ENCODE measurements around the gene THRSP. TPM values are rescaled to one million over a fixed set of nuclear protein-coding genes. Genes with fewer than 3 reads are reported as not detected.

Gene THRSP
- total and polyA plus RNA-seq, 10 of the 15 experiments (the other 5 are each of a cell fraction or from before 2014, with no cell fraction given) = 0.18 TPM; not detected in 9

DNA sequence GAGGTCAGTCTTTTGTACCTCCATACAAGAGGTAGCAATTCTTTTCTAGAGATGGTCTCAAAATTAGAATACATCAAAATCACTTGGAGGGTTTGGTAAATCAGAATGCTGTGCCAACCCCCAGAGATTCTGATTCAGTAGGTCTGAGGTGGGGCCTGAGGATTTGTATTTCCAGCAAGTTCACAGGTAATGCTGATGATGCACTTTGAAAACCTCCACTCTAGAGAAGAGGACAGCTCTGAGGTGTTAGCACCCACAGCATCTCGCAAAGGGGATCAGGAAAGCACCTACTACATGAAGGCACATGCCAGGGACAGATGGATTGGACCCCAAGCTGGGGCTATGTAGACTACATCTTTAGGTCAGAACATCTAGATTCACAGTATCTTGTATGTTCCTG lies 47.8 kb upstream of the THRSP start:
- Histone ChIP-seq H3K27ac (ENCODE audit: control insufficient read depth, insufficient read depth) (no peak overlapping the region), H3K9me3 (replicated peaks; ENCODE audit: control insufficient read depth, insufficient read depth, low read length) (no peaks in the 10 kb centered on the region; the same call in 2 of the 3 replicates), H3K4me3 (no peak overlapping the region), H3K4me2 (ENCODE audit: control insufficient read depth, insufficient read depth) (no peak overlapping the region), H3K36me3 (ENCODE audit: control insufficient read depth in 2 of 2, insufficient read depth in 2 of 2, low read length in 1 of 2) (no peaks in the 10 kb centered on the region), H3K79me2 (ENCODE audit: control insufficient read depth, insufficient read depth, low read length) (no peaks in the 10 kb centered on the region), H3K27me3 (replicated peaks in 1 of 2; ENCODE audit: control insufficient read depth in 2 of 2, insufficient read depth in 2 of 2, low read length in 1 of 2) (no peaks in the 10 kb centered on the region), H4K20me1 (ENCODE audit: control insufficient read depth, insufficient read depth) (no peaks in the 10 kb centered on the region; the same call in 1 of the 2 replicates), H3K9ac (ENCODE audit: control insufficient read depth, insufficient read depth, low read length) (no peak overlapping the region), H2AFZ (ENCODE audit: control insufficient read depth, low read depth, low read length) (no peak overlapping the region), H3K4me1 (ENCODE audit: control insufficient read depth, insufficient read depth, low read length) (peaks cover 7% of the 10 kb centered on the region)
- RAD21 ChIA-PET (ENCODE audit: unreplicated experiment) = no interaction called here
- TF ChIP-seq, protein P1, sequence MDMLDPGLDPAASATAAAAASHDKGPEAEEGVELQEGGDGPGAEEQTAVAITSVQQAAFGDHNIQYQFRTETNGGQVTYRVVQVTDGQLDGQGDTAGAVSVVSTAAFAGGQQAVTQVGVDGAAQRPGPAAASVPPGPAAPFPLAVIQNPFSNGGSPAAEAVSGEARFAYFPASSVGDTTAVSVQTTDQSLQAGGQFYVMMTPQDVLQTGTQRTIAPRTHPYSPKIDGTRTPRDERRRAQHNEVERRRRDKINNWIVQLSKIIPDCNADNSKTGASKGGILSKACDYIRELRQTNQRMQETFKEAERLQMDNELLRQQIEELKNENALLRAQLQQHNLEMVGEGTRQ (IDR thresholded peaks at IDR 0.05; ENCODE audit: borderline replicate concordance, low read depth, low read length) = no peak
- no peak for TF ChIP-seq ZBED1 (IDR thresholded peaks at IDR 0.05; ENCODE audit: borderline replicate concordance)
- TF ChIP-seq, protein P2, sequence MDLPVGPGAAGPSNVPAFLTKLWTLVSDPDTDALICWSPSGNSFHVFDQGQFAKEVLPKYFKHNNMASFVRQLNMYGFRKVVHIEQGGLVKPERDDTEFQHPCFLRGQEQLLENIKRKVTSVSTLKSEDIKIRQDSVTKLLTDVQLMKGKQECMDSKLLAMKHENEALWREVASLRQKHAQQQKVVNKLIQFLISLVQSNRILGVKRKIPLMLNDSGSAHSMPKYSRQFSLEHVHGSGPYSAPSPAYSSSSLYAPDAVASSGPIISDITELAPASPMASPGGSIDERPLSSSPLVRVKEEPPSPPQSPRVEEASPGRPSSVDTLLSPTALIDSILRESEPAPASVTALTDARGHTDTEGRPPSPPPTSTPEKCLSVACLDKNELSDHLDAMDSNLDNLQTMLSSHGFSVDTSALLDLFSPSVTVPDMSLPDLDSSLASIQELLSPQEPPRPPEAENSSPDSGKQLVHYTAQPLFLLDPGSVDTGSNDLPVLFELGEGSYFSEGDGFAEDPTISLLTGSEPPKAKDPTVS (IDR thresholded peaks at IDR 0.05; ENCODE audit: low read depth, low read length) = no peak
- no peak for TF ChIP-seq GATAD2B (conservative IDR thresholded peaks at IDR 0.05; ENCODE audit: low read depth)
- no peak for TF ChIP-seq FOXM1 (IDR thresholded peaks at IDR 0.05; ENCODE audit: low read depth, low read length)
- no peak for TF ChIP-seq BHLHE40 (IDR thresholded peaks at IDR 0.05; ENCODE audit: borderline replicate concordance in 1 of 2, low read depth in 2 of 2, low read length in 1 of 2)
- no peak for TF ChIP-seq CBX3 (IDR thresholded peaks at IDR 0.05; ENCODE audit: borderline replicate concordance, low read depth)
- TF ChIP-seq ETV6 (conservative IDR thresholded peaks at IDR 0.05 in 1 of 2, IDR thresholded peaks at IDR 0.05 in 1 of 2; ENCODE audit: borderline replicate concordance in 1 of 2, low read depth in 1 of 2) = no peak
- TF ChIP-seq, protein P3, sequence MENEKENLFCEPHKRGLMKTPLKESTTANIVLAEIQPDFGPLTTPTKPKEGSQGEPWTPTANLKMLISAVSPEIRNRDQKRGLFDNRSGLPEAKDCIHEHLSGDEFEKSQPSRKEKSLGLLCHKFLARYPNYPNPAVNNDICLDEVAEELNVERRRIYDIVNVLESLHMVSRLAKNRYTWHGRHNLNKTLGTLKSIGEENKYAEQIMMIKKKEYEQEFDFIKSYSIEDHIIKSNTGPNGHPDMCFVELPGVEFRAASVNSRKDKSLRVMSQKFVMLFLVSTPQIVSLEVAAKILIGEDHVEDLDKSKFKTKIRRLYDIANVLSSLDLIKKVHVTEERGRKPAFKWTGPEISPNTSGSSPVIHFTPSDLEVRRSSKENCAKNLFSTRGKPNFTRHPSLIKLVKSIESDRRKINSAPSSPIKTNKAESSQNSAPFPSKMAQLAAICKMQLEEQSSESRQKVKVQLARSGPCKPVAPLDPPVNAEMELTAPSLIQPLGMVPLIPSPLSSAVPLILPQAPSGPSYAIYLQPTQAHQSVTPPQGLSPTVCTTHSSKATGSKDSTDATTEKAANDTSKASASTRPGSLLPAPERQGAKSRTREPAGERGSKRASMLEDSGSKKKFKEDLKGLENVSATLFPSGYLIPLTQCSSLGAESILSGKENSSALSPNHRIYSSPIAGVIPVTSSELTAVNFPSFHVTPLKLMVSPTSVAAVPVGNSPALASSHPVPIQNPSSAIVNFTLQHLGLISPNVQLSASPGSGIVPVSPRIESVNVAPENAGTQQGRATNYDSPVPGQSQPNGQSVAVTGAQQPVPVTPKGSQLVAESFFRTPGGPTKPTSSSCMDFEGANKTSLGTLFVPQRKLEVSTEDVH (IDR thresholded peaks at IDR 0.05; ENCODE audit: low read depth, partially characterized antibody) = no peak
- TF ChIP-seq, protein P4, sequence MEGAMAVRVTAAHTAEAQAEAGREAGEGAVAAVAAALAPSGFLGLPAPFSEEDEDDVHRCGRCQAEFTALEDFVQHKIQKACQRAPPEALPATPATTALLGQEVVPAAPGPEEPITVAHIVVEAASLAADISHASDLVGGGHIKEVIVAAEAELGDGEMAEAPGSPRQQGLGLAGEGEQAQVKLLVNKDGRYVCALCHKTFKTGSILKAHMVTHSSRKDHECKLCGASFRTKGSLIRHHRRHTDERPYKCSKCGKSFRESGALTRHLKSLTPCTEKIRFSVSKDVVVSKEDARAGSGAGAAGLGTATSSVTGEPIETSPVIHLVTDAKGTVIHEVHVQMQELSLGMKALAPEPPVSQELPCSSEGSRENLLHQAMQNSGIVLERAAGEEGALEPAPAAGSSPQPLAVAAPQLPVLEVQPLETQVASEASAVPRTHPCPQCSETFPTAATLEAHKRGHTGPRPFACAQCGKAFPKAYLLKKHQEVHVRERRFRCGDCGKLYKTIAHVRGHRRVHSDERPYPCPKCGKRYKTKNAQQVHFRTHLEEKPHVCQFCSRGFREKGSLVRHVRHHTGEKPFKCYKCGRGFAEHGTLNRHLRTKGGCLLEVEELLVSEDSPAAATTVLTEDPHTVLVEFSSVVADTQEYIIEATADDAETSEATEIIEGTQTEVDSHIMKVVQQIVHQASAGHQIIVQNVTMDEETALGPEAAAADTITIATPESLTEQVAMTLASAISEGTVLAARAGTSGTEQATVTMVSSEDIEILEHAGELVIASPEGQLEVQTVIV (IDR thresholded peaks at IDR 0.05; ENCODE audit: borderline replicate concordance, partially characterized antibody) = no peak
- no peak for TF ChIP-seq ATF7 (IDR thresholded peaks at IDR 0.05; ENCODE audit: low read depth)
- TF ChIP-seq YBX1 (IDR thresholded peaks at IDR 0.05) = no peak
- no peak for TF ChIP-seq MXI1 (IDR thresholded peaks at IDR 0.05; ENCODE audit: low read depth, low read length)
- TF ChIP-seq TCF7 (IDR thresholded peaks at IDR 0.05; ENCODE audit: borderline replicate concordance) = no peak
- TF ChIP-seq BCL11A (IDR thresholded peaks at IDR 0.05; ENCODE audit: low read depth, low read length) = no peak
- no peak for TF ChIP-seq POLR2A (IDR thresholded peaks at IDR 0.05; ENCODE audit: low read depth, low read length)
- no peak for TF ChIP-seq YY1 (IDR thresholded peaks at IDR 0.05; ENCODE audit: low read depth, low read length)
- no peak for TF ChIP-seq SMAD5 (IDR thresholded peaks at IDR 0.05; ENCODE audit: low read depth)
- no peak for TF ChIP-seq HDAC6 (IDR thresholded peaks at IDR 0.05; ENCODE audit: unreplicated experiment)
- DNase-seq (ENCODE audit: low read depth, low spot score) = no peak
- CTCF ChIA-PET = interaction anchor here (0.9 to 1.4 kb wide), 3 partner anchors 16 to 412 kb away, joined by 3 to 6 read pairs (median 4); no protein-coding TSS in a partner anchor
- no TSS peak for BruUV-seq (replicated peaks)
- intact Hi-C loops (cut with micrococcal nuclease; ENCODE audit: unreplicated experiment) = no loop called here
- 83% methylated on average over 1 of the region's 1 CpG for WGBS (ENCODE audit: insufficient coverage, insufficient replicate concordance, low lambda C conversion rate, missing lambda C conversion rate)
- no peak for FAIRE-seq
- ATAC-seq = no peak
- SMC1A ChIA-PET (ENCODE audit: uncharacterized antibody, unreplicated experiment) = interaction anchor here (0.9 to 2.6 kb wide), 2 partner anchors 21 kb away, joined by 3 to 6 read pairs; partner anchors contain the start of gene INTS4
- POLR2A ChIA-PET = no interaction called here
- in situ Hi-C loops (cut with MboI) = no loop called here

All from GM12878 (cell line).